HEK293T (cell line): Measurements from ENCODE around the gene FAAH2.
A peak's percentile ranks its signal among the peaks of the same experiment; 100 is the strongest.
"Not testable (repeated sequence)": the region's sequence is repeated elsewhere in the genome, so short reads cannot be mapped to it uniquely, and the experiment has no call there.

ENCODE experiments used
- CTCF ChIA-PET: fragments of 350-600 bp; formaldehyde crosslinking; extraction: SDS; loops from one replicate; lab custom pipeline; 2021; ENCODE audit warnings: antibody characterized with exemption, inconsistent platforms; lab: Yijun Ruan, JAX
- POLR2A ChIA-PET: fragments of 350-600 bp; formaldehyde crosslinking; extraction: SDS; loops from one replicate; lab custom pipeline; 2020; ENCODE audit warnings: antibody characterized with exemption, inconsistent platforms; lab: Yijun Ruan, JAX
- DNase-seq: peaks from one replicate; pipeline ENCODE4 v3.0.0; 2012; ENCODE audit warnings: mixed read lengths; ENCODE audit errors: extremely low spot score
- ARNT ChIP-seq: fragments of 450-650 bp; IDR thresholded peaks from 2 replicates; pipeline ENCODE4 v1.6.1; 2017; ENCODE audit warnings: mild to moderate bottlenecking
- BHLHE40 ChIP-seq: fragments of 450-650 bp; IDR thresholded peaks from 2 replicates; pipeline ENCODE4 v1.6.1; 2016; ENCODE audit warnings: mild to moderate bottlenecking, moderate library complexity, borderline replicate concordance
- CTBP1 ChIP-seq: fragments of 450-650 bp; IDR thresholded peaks from 2 replicates; pipeline ENCODE4 v1.6.1; 2016; ENCODE audit warnings: borderline replicate concordance
- ELF4 ChIP-seq: fragments of 450-650 bp; IDR thresholded peaks from 2 replicates; pipeline ENCODE4 v1.6.1; 2017; ENCODE audit warnings: antibody characterized with exemption
- FOXA1 ChIP-seq: fragments of 450-650 bp; IDR thresholded peaks from 2 replicates; pipeline ENCODE4 v1.6.1; 2016; ENCODE audit warnings: mild to moderate bottlenecking
- FOXK2 ChIP-seq: fragments of 450-650 bp; IDR thresholded peaks from 2 replicates; pipeline ENCODE4 v1.6.1; 2016; ENCODE audit warnings: mild to moderate bottlenecking
- FOXM1 ChIP-seq: fragments of 450-650 bp; IDR thresholded peaks from 2 replicates; pipeline ENCODE4 v1.6.1; 2017; ENCODE audit warnings: mild to moderate bottlenecking, borderline replicate concordance
- HDGF ChIP-seq: fragments of 450-650 bp; IDR thresholded peaks from 2 replicates; pipeline ENCODE4 v1.6.1; 2017; ENCODE audit warnings: antibody characterized with exemption, borderline replicate concordance
- L3MBTL2 ChIP-seq: fragments of 450-650 bp; conservative IDR thresholded peaks from 2 replicates; pipeline ENCODE4 v1.6.1; 2016; ENCODE audit warnings: mild to moderate bottlenecking
- LEF1 ChIP-seq: fragments of 450-650 bp; IDR thresholded peaks from 2 replicates; pipeline ENCODE4 v1.6.1; 2017; ENCODE audit warnings: mild to moderate bottlenecking, borderline replicate concordance
- NFRKB ChIP-seq: fragments of 450-650 bp; IDR thresholded peaks from 2 replicates; pipeline ENCODE4 v1.6.1; 2016; ENCODE audit warnings: mild to moderate bottlenecking, moderate library complexity
- PKNOX1 ChIP-seq: fragments of 450-650 bp; IDR thresholded peaks from 2 replicates; pipeline ENCODE4 v1.6.1; 2016
- SP1 ChIP-seq: fragments of 450-650 bp; IDR thresholded peaks from 2 replicates; pipeline ENCODE4 v1.6.1; 2017
- SUZ12 ChIP-seq: fragments of 450-650 bp; IDR thresholded peaks from 2 replicates; pipeline ENCODE4 v1.6.1; 2016; ENCODE audit warnings: mild to moderate bottlenecking
- TARDBP ChIP-seq: fragments of 450-650 bp; IDR thresholded peaks from 2 replicates; pipeline ENCODE4 v1.6.1; 2016
- ZNF384 ChIP-seq: fragments of 450-650 bp; IDR thresholded peaks from 2 replicates; pipeline ENCODE4 v1.6.1; 2016

Gene FAAH2

GRCh38 chrX:57313583-57314215, 27.2 kb downstream of the FAAH2 start:
- CTCF ChIA-PET, result no interaction called here
- TF ChIP-seq TARDBP (no peak), FOXK2 (no peak), ARNT (no peak), SUZ12 (no peak), PKNOX1 (no peak), HDGF (no peak), FOXM1 (no peak)
- POLR2A ChIA-PET, result no interaction called here
- DNase-seq, result no peak

DNA sequence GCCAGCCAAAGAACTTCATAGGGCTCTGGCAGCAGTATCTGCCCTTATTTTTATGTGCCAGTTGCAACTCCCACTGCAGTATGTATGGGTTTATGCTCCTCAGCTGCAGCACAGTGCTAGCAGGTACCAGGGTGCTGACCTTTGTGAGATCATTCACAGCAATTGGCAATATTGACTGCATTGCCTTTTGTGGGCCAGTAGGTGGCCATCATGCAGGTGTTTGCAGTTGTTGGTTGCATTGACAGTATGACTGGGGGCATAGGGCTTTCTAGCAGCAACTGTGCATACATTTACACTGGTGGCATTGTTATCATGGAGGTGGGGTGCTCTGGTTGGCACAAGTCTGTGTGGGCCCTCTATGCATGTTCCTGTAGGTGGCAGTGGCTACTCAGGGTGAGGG, 42.5 kb downstream of the FAAH2 start:
- ChIA-PET POLR2A (no interaction called here), CTCF (no interaction called here)
- DNase-seq, result peak; percentile 7
- TF ChIP-seq BHLHE40 (no peak), TARDBP (no peak), FOXA1 (no peak), CTBP1 (no peak), HDGF (no peak), LEF1 (no peak), ARNT (no peak), NFRKB (no peak), FOXK2 (no peak), ELF4 (no peak), L3MBTL2 (no peak), ZNF384 (no peak), SP1 (no peak), PKNOX1 (no peak)

DNA sequence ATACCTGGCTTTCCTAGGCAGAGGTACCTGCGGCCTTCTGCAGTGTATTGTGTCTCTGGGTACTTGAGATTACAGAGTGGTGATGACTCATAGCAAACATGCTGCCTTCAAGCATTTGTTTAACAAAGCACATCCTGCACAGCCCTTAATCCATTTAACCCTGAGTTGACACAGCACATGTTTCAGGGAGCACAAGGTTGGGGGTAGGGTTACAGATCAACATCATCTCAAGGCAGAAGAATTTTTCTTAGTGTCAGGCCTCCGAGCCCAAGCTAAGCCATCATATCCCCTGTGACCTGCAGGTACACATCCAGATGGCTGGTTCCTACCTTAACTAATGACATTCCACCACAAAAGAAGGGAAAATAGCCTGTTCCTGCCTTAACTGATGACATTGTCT, 49.3 kb downstream of the FAAH2 start:
- POLR2A ChIA-PET, DNase-seq, CTCF ChIA-PET: not testable (repeated sequence)

- POLR2A ChIA-PET, result no interaction called here
Measured at GRCh38 chrX:57353472-57354132, 67.1 kb downstream of the FAAH2 start.

DNA sequence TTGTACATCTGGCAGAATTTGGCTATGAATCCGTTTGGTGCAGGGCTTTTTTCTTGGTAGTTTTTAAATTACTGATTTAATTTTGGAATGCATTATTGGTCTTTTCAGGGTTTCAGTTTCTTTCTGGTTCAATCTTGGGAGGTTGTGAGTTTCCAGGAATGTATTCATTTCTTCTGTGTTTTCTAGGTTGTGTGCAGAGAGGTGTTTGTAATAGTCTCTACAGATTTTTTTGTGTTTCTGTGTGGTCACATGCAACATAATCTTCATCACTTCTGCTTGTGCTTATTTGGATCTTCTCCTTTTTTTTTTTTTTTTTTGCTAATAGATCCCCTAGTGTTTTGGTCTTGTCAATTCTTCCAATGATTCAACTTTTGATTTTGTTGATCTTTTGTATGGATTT, 77.6 kb downstream of the FAAH2 start:
- POLR2A ChIA-PET, result no interaction called here
- DNase-seq, result no peak
- TF ChIP-seq ARNT (no peak), BHLHE40 (no peak), SP1 (no peak), FOXA1 (no peak), HDGF (no peak), CTBP1 (no peak), PKNOX1 (no peak), L3MBTL2 (no peak), ELF4 (no peak), NFRKB (no peak), ZNF384 (no peak), SUZ12 (no peak), LEF1 (no peak), FOXK2 (no peak), FOXM1 (no peak), TARDBP (no peak)
- CTCF ChIA-PET, result no interaction called here

More at GRCh38 chrX:57353472-57354132, 67.1 kb downstream of the FAAH2 start:
- no peak for DNase-seq
- TF ChIP-seq ZNF384 (no peak), BHLHE40 (no peak), CTBP1 (no peak), PKNOX1 (no peak), ELF4 (no peak), L3MBTL2 (no peak), TARDBP (no peak), NFRKB (no peak), FOXA1 (no peak), FOXM1 (no peak), HDGF (no peak), SUZ12 (no peak), ARNT (no peak), FOXK2 (no peak), LEF1 (no peak), SP1 (no peak)
- CTCF ChIA-PET, result no interaction called here

DNA sequence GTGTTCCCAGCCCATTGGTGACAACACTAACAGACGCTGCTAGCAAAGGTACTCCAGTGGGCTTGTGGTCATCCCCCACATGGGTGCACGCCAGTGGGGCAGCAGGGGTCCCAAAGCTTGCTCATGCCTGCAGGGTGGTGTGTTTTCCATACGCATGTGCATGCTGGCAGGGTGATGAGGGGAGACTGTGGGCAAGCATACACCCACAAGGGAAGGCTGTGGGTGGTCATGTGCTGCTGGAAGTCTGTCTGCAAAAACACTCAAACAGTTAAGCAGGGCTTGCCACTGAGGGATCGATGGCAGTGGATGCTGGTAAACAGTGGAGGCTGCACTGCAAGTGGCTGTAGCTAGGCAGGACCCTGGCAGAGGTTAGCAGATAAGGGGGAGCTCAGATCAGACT, 79.9 kb downstream of the FAAH2 start:
- CTCF ChIA-PET, result no interaction called here
- DNase-seq, result no peak
- TF ChIP-seq FOXM1 (no peak), ZNF384 (no peak), FOXA1 (no peak), HDGF (no peak), TARDBP (no peak), ELF4 (no peak), NFRKB (no peak), FOXK2 (no peak), LEF1 (no peak), ARNT (no peak), PKNOX1 (no peak)
- POLR2A ChIA-PET, result no interaction called here
